Activated T-cell treated with anti-CD3 and anti-CD28 coated beads, Interleukin-2, amount 50 U/mL, for 24 hours (primary cell): Measurements from ENCODE around the gene SBF1.

Source experiments
- DNase-seq: peaks from one replicate; pipeline ENCODE4 v3.0.0-alpha.2; 2020
- H3K27ac Mint-ChIP-seq: 2 replicates; pipeline ENCODE4 v1.8.0; 2020; ENCODE audit warnings: mild to moderate bottlenecking, mixed read lengths
- H3K27me3 Mint-ChIP-seq: 2 replicates; pipeline ENCODE4 v1.8.0; 2020; ENCODE audit warnings: mixed read lengths
- H3K36me3 Mint-ChIP-seq: 2 replicates; pipeline ENCODE4 v1.8.0; 2020; ENCODE audit warnings: low read depth, mixed read lengths
- H3K4me1 Mint-ChIP-seq: 2 replicates; pipeline ENCODE4 v1.8.0; 2020; ENCODE audit warnings: low read depth, mixed read lengths
- H3K4me3 Mint-ChIP-seq: 2 replicates; pipeline ENCODE4 v1.8.0; 2020; ENCODE audit warnings: mild to moderate bottlenecking, moderate library complexity, mixed read lengths
- H3K9me3 Mint-ChIP-seq: 2 replicates; pipeline ENCODE4 v1.8.0; 2020; ENCODE audit warnings: mixed read lengths

The SBF1 gene

GRCh38 chr22:50502096-50502495 lies 27.3 kb upstream of the SBF1 start:
- Mint-ChIP-seq H3K4me3 (no peak overlapping the region), H3K27ac (no peak overlapping the region), H3K27me3 (no peaks in the 10 kb centered on the region), H3K9me3 (no peaks in the 10 kb centered on the region), H3K4me1 (peaks cover 7% of the 10 kb centered on the region), H3K36me3 (peaks cover 28% of the 10 kb centered on the region)
- DNase-seq: no peak

- Mint-ChIP-seq H3K4me3 (no peak overlapping the region), H3K9me3 (no peaks in the 10 kb centered on the region), H3K27ac (no peak overlapping the region), H3K27me3 (no peaks in the 10 kb centered on the region), H3K4me1 (peaks cover 4% of the 10 kb centered on the region), H3K36me3 (peaks cover 19% of the 10 kb centered on the region)
- DNase-seq: no peak
Observed at GRCh38 chr22:50500452-50500851, 25.6 kb upstream of the SBF1 start.

GRCh38 chr22:50498322-50498890 lies 23.6 kb upstream of the SBF1 start:
- no peaks in the 10 kb centered on the region for H3K9me3 Mint-ChIP-seq
- H3K4me3 Mint-ChIP-seq: no peak overlapping the region
- H3K4me1 Mint-ChIP-seq: peaks cover 4% of the 10 kb centered on the region
- H3K36me3 Mint-ChIP-seq: peaks cover 13% of the 10 kb centered on the region
- no peaks in the 10 kb centered on the region for H3K27me3 Mint-ChIP-seq
- DNase-seq: peak; percentile 73
- no peak overlapping the region for H3K27ac Mint-ChIP-seq

DNA sequence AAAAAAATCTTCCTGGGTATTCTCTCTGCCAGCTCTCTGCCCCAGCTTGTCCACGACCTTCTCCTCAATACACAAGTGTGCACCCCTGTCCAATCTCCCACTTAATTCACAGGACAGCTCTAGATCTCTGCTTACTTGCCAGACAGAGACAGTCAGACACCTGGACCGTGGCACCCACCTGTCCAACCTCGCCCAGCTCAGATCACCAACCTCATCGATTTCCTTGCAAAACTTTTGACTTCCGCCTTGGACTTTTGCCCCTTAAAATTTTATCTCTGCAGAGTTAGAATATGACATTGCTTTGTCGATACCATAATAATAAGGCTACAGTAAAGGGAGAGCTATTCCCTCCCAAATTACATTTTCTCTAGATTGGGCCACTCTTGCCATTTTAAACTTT lies 22.3 kb upstream of the SBF1 start:
- Mint-ChIP-seq H3K9me3 (no peaks in the 10 kb centered on the region), H3K27me3 (no peaks in the 10 kb centered on the region), H3K4me3 (no peak overlapping the region), H3K4me1 (peaks cover 4% of the 10 kb centered on the region), H3K36me3 (peaks cover 2% of the 10 kb centered on the region), H3K27ac (no peak overlapping the region)
- no peak for DNase-seq

DNA sequence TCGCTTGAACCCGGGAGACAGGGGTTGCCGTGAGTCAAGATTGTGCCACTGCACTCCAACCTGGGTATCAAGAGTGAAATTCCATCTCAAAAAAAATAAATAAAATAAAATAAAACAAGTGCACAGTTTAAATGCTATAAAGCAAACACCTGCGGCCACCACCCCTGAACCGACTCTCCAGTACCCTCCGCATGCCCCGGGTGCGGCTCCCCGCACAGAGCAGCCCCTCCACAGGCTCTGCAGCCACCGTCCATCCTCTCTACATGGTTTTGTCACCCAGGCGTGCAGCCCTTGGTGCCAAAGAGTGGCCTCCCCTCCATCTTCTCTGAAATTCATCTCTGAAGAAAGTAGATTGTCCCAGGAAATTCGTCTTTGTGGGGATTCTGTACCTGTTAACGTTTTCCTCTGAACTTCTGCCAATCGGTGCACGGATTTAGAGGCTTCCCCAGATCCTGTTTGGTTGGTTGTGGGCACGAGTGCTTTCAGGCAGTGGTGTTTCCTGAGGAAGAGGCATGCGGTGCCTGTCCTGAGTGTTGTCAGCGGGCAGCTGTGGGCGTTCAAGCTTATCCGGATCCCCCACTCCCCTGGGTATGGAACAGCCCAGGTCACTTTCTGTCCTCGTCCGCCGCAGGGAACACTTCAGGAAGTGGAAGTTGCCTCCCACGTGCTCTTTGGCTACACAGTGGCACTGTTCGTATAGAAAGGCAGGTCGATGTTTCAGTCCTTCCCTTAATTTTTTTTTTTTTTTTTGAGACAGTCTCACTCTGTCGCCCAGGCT lies 15.9 kb upstream of the SBF1 start:
- H3K4me1 Mint-ChIP-seq: peaks cover 6% of the 10 kb centered on the region
- no peaks in the 10 kb centered on the region for H3K9me3 Mint-ChIP-seq
- no peaks in the 10 kb centered on the region for H3K27me3 Mint-ChIP-seq
- no peaks in the 10 kb centered on the region for H3K36me3 Mint-ChIP-seq
- H3K4me3 Mint-ChIP-seq: peak overlapping the region; percentile 25
- DNase-seq: no peak
- peak overlapping the region; percentile 34 for H3K27ac Mint-ChIP-seq

DNA sequence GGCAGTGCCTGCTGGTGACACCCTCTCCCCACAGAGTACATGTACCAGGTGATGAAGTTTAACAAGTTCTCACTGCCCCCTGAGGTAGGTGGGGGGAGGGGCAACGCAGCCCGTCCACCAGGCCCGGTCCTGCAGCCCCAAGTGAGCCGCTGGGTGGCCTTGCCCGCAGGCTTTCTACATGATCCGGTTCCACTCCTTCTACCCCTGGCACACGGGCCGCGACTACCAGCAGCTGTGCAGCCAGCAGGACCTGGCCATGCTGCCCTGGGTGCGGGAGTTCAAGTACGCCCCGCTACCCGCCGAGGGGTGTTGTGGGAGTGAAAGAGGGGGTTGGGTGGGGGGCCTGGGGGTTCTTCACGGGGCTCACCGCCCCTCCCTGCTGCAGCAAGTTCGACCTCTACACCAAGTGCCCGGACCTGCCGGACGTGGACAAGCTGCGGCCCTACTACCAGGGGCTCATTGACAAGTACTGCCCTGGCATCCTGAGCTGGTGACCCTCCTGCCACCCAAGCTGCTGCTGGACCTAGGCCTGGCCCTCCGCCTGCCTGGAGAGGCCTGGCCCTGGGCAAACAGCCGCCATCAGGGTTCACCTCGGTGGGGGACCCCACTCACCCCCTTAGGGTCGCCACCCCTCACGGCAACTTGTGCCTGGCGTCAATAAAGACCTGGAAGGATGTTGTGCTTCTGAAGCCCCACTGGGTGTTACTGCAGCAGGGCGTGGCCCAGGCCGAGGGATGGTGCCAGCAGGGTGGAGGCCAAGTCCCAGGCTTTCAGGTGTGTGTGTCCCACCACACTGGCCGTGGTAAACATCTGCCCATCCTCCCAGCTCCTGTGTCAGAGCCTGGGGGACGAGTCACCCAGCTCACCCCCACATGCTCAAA lies 14.8 kb upstream of the SBF1 start:
- H3K36me3 Mint-ChIP-seq: no peaks in the 10 kb centered on the region
- H3K4me1 Mint-ChIP-seq: peaks cover 6% of the 10 kb centered on the region
- no peaks in the 10 kb centered on the region for H3K9me3 Mint-ChIP-seq
- no peak overlapping the region for H3K4me3 Mint-ChIP-seq
- H3K27ac Mint-ChIP-seq: no peak overlapping the region
- no peaks in the 10 kb centered on the region for H3K27me3 Mint-ChIP-seq
- DNase-seq: no peak

- no peaks in the 10 kb centered on the region for H3K36me3 Mint-ChIP-seq
- no peak overlapping the region for H3K4me3 Mint-ChIP-seq
- H3K27me3 Mint-ChIP-seq: no peaks in the 10 kb centered on the region
- H3K27ac Mint-ChIP-seq: no peak overlapping the region
- H3K4me1 Mint-ChIP-seq: peaks cover 6% of the 10 kb centered on the region
- no peaks in the 10 kb centered on the region for H3K9me3 Mint-ChIP-seq
- no peak for DNase-seq
Observed at GRCh38 chr22:50488886-50489285, 14.1 kb upstream of the SBF1 start.

DNA sequence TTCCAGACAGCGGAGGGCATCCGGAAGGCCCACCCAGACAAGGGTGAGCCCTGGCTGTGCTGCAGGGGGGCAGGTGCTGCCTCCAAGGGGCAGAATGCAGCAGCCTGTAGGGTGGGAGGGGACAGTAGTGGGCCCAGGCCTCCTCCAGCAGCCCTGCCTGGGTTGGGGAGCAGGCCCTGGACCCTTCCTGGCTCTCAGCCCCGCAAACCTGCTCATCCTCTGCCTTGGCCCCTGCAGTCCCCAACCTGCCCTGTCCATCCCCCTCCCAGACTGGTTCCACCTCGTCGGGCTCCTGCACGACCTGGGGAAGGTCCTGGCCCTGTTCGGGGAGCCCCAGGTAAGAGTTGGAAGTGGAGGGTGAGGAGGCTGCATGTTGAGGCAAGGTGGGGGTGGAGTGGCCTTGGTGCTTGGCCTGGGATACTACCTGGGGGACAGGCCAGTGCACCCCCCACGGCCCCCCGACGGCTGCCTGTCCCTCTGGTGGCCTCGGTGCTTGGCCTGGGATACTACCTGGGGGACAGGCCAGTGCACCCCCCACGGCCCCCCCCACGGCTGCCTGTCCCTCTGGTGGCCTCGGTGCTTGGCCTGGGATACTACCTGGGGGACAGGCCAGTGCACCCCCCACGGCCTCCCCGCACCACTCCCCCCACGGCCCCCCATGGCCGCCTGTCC lies 13.3 kb upstream of the SBF1 start:
- no peak for DNase-seq
- Mint-ChIP-seq H3K4me3 (no peak overlapping the region), H3K9me3 (no peaks in the 10 kb centered on the region), H3K27ac (no peak overlapping the region), H3K4me1 (peaks cover 6% of the 10 kb centered on the region), H3K27me3 (no peaks in the 10 kb centered on the region), H3K36me3 (no peaks in the 10 kb centered on the region)

DNA sequence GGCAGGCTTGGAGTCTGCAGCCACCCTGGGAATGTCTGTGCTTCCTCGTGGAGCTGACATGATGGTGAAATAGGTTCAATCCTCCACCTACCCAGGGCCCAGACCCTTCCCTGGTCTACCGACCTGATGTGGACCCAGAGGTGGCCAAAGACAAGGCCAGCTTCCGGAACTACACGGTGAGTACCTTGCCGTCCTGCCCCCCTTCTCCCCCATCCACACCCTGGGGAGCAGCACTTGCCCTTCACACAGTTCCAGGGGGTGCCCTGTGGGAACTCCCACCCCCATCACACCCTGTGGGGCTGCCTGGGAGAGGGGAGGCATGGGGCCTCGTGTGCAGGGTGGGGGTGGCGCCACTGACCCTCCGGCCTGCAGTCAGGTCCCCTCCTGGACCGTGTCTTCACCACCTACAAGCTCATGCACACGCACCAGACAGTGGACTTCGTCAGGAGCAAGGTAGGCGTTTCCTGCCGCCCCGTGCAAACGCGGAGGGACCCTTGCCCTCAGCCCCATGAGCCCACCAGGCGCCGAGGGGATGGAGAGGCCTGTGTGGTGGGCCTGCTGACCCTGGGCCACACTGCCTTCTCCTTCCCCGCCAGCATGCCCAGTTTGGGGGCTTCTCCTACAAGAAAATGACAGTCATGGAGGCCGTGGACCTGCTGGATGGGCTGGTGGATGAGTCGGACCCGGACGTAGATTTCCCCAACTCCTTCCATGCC lies 12.6 kb upstream of the SBF1 start:
- Mint-ChIP-seq H3K36me3 (no peaks in the 10 kb centered on the region), H3K27me3 (no peaks in the 10 kb centered on the region), H3K9me3 (no peaks in the 10 kb centered on the region), H3K27ac (no peak overlapping the region), H3K4me1 (peaks cover 6% of the 10 kb centered on the region), H3K4me3 (no peak overlapping the region)
- DNase-seq: no peak

DNA sequence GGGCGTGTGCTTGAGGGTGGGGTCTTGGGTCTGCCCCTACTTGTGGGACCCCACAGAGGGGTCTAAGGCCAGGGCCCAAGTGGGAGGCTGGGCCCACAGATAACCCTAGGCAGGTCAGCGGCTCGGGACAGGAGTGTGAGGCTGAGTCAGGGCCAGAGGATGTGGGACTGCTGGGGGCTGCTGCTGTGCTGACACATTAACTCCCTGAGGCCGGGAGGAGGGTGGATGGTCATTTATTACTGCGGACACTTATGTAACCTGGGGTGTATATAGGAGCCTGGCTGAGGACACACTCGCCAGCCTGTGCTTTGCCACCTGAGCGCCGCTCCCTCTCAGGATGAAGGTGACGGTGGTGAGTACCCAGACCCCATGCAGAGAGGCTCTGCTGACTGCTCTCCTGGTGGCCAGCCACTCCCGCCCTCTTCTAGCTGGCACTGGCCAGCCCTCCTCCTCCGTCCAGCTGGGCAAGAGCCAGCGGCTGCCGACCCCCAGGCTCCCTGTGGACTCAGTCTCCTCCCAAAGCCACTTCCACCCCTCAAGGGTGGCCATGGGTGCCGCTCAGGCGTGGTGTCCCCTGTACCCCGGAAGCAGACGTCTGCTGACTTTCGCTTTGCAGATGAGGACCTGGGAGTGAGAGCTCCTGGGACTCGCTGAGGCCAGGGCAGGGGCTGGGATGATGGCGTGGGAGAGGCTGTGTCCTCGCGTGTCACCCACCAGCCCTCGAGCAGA lies 11.9 kb upstream of the SBF1 start, which contains the start of gene MIOX:
TSS of gene MIOX (plus strand) at position 299 of the 729 bp plus-strand sequence. CDS start at position 338, 39 bp downstream.
- DNase-seq: no peak
- H3K4me1 Mint-ChIP-seq: peaks cover 6% of the 10 kb centered on the region
- H3K27ac Mint-ChIP-seq: no peak within 1 kb of the TSS
- no peaks in the 10 kb centered on the region for H3K9me3 Mint-ChIP-seq
- no peaks in the 10 kb centered on the region for H3K27me3 Mint-ChIP-seq
- no peaks in the 10 kb centered on the region for H3K36me3 Mint-ChIP-seq
- H3K4me3 Mint-ChIP-seq: no peak within 1 kb of the TSS

DNA sequence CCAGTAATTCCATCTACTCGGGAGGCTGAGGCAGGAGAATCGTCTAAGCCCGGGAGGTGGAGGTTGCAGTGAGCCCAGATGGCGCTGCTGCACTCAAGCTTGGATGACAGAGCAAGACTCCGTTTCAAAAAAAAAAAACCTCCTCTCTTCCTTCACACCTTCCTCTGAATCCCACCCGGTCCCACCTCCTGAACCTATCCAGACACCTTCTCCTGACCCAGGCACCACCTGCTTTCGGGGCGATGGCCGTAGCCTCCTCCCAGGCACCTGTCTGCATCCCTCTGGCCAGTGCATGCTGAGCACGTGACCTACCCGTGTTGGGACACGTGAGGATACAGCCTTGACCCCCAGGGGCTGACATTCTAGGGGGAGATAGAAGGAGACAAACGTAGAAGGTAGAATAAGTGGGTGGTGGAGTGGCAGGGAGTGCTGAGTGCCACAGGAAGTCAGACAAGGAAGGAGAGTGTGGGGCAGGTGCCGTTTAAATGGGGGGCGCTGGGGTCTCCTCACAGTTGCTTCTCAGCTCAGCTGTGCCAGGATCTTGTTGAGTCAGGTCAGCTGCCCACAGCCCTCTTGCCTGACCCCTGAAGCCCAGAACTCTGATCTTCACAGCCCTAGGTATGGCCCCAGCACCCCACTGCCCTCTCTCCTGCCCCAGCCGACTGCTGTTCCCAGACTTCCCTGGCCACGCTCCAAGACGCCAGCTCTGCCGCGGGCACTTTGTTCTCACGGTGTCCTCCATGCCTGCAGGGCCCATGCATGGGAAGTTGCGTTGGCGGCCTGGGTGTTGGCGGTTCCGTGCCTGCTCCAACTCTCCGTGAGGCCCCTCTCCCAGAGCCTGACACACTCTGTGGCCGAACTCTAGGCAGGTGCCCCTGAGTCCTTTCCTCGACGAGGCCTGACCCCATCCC lies 10.6 kb upstream of the SBF1 start:
- no peaks in the 10 kb centered on the region for H3K9me3 Mint-ChIP-seq
- H3K4me3 Mint-ChIP-seq: no peak overlapping the region
- no peaks in the 10 kb centered on the region for H3K4me1 Mint-ChIP-seq
- DNase-seq: no peak
- no peak overlapping the region for H3K27ac Mint-ChIP-seq
- no peaks in the 10 kb centered on the region for H3K36me3 Mint-ChIP-seq
- H3K27me3 Mint-ChIP-seq: no peaks in the 10 kb centered on the region

GRCh38 chr22:50483977-50484853 lies 9.4 kb upstream of the SBF1 start:
- DNase-seq: no peak
- Mint-ChIP-seq H3K36me3 (no peaks in the 10 kb centered on the region), H3K9me3 (no peaks in the 10 kb centered on the region), H3K27ac (no peak overlapping the region), H3K27me3 (peaks cover 6% of the 10 kb centered on the region), H3K4me3 (no peak overlapping the region), H3K4me1 (peaks cover 5% of the 10 kb centered on the region)
